GM03348 (cell line): Measurements from ENCODE around the gene ASPHD2.
A peak's percentile ranks its signal among the peaks of the same experiment; 100 is the strongest.

Experiments
- DNase-seq: peaks from one replicate; pipeline ENCODE4 v3.0.0; 2012; ENCODE audit warnings: low spot score

The ASPHD2 gene

GRCh38 chr22:26476705-26477340 lies 47.8 kb downstream of the ASPHD2 start:
- no peak for DNase-seq

- DNase-seq, result no peak
These were observed 48.3 kb downstream of the ASPHD2 start for GRCh38 chr22:26477341-26477731.

- DNase-seq, result no peak
These were observed 50.2 kb downstream of the ASPHD2 start for GRCh38 chr22:26479043-26479791.

GRCh38 chr22:26479792-26480610 lies 50.9 kb downstream of the ASPHD2 start:
- no peak for DNase-seq

GRCh38 chr22:26480611-26480932 lies 51.5 kb downstream of the ASPHD2 start:
- no peak for DNase-seq

- DNase-seq, result no peak
These were observed 52.1 kb downstream of the ASPHD2 start for GRCh38 chr22:26481112-26481693.

GRCh38 chr22:26481694-26482093 lies 52.6 kb downstream of the ASPHD2 start:
- DNase-seq, result no peak

- DNase-seq, result no peak
These were observed 53.1 kb downstream of the ASPHD2 start for GRCh38 chr22:26482161-26482560.

GRCh38 chr22:26483043-26483438 lies 54.0 kb downstream of the ASPHD2 start:
- peak; percentile 21 for DNase-seq

GRCh38 chr22:26483439-26484359 lies 54.6 kb downstream of the ASPHD2 start, which contains the start of the genes HPS4 and SRRD:
Gene HPS4 (minus strand): TSS chr22:26483783. CDS start chr22:26481762, 2,021 bp downstream.
Gene SRRD (plus strand): TSS chr22:26483877. CDS start chr22:26483891, 14 bp downstream.
- DNase-seq, result peak; percentile 97

GRCh38 chr22:26484360-26484706 lies 55.3 kb downstream of the ASPHD2 start:
- DNase-seq, result no peak

- DNase-seq, result peak; percentile 32
These were observed 56.0 kb downstream of the ASPHD2 start for GRCh38 chr22:26485013-26485412.

- no peak for DNase-seq
These were observed 56.8 kb downstream of the ASPHD2 start for GRCh38 chr22:26485806-26486390.

- no peak for DNase-seq
These were observed 57.3 kb downstream of the ASPHD2 start for GRCh38 chr22:26486394-26486793.

- no peak for DNase-seq
These were observed 58.9 kb downstream of the ASPHD2 start for GRCh38 chr22:26487996-26488395.

- DNase-seq, result no peak
These were observed 60.5 kb downstream of the ASPHD2 start for GRCh38 chr22:26489447-26490036.

- no peak for DNase-seq
These were observed 63.2 kb downstream of the ASPHD2 start for GRCh38 chr22:26492220-26492619.

GRCh38 chr22:26494506-26494905 lies 65.4 kb downstream of the ASPHD2 start:
- DNase-seq, result no peak
